ENCODE data around the gene CXCL3. TPM values are rescaled to one million over a fixed set of nuclear protein-coding genes. Genes with fewer than 3 reads are reported as not detected.

Gene CXCL3
- total and polyA plus RNA-seq, 4 donors = 0.07 to 0.96 (median 0.63) TPM

- TF ChIP-seq HNF4A (conservative IDR thresholded peaks at IDR 0.05) (no peak), TAF1 (conservative IDR thresholded peaks at IDR 0.05) (no peak), JUND (IDR thresholded peaks at IDR 0.05) (no peak), RAD21 (IDR thresholded peaks at IDR 0.05) (no peak), FOXA1 (IDR thresholded peaks at IDR 0.05) (no peak), GABPA (IDR thresholded peaks at IDR 0.05 in 1 of 2, conservative IDR thresholded peaks at IDR 0.05 in 1 of 2) (no peak), SP1 (IDR thresholded peaks at IDR 0.05) (no peak), FOXA2 (IDR thresholded peaks at IDR 0.05) (no peak)
Observed at GRCh38 chr4:74004668-74005067, 33.8 kb downstream of the CXCL3 start (continued).

- H3K27ac ChIP-seq (ENCODE audit: low read depth in 1 of 2, low read length in 2 of 2) = no peak overlapping the region
- no peak for DNase-seq (ENCODE audit: low spot score)
- H3K4me3 ChIP-seq (ENCODE audit: low read depth in 1 of 3, low read length in 3 of 3) = no peak overlapping the region
- WGBS = 74% methylated on average over 6 of the region's 6 CpGs
- no peaks in the 10 kb centered on the region for H3K36me3 ChIP-seq (ENCODE audit: control insufficient read depth in 4 of 4, insufficient read depth in 3 of 4, low read depth in 1 of 4, low read length in 3 of 4)
- peaks cover 0 to 3% (median 3%) of the 10 kb centered on the region in 4 donors for H3K27me3 ChIP-seq (ENCODE audit: control insufficient read depth in 4 of 4, insufficient read depth in 4 of 4, low read length in 3 of 4)
- peaks cover 0 to 8% (median 5%) of the 10 kb centered on the region in 4 donors for H3K4me1 ChIP-seq (ENCODE audit: control insufficient read depth in 4 of 4, insufficient read depth in 4 of 4, low read length in 3 of 4)
- no peak for TF ChIP-seq ATF3 (IDR thresholded peaks at IDR 0.05)
- no peak for TF ChIP-seq EGR1 (IDR thresholded peaks at IDR 0.05; ENCODE audit: low read depth in 2 of 2)
- no peak for TF ChIP-seq HNF4A (conservative IDR thresholded peaks at IDR 0.05)
- TF ChIP-seq SP1 (IDR thresholded peaks at IDR 0.05) = no peak
- no peak for TF ChIP-seq GABPA (IDR thresholded peaks at IDR 0.05 in 1 of 2, conservative IDR thresholded peaks at IDR 0.05 in 1 of 2)
- no peak for TF ChIP-seq ZBTB33 (IDR thresholded peaks at IDR 0.05)
- no peak for TF ChIP-seq RXRA (IDR thresholded peaks at IDR 0.05)
- TF ChIP-seq RAD21 (IDR thresholded peaks at IDR 0.05) = no peak
- no peak for TF ChIP-seq JUND (IDR thresholded peaks at IDR 0.05)
- TF ChIP-seq HNF4G (IDR thresholded peaks at IDR 0.05) = no peak
- H3K9ac ChIP-seq (ENCODE audit: low read depth in 1 of 2, low read length in 2 of 2) = no peak overlapping the region
- H3K9me3 ChIP-seq (ENCODE audit: control insufficient read depth in 4 of 4, low read length in 3 of 4) = no peaks in the 10 kb centered on the region
Observed at GRCh38 chr4:74000301-74000700, 38.2 kb downstream of the CXCL3 start.

- 15% methylated on average over 46 of the region's 46 CpGs for WGBS
- no peak within 1 kb of the TSS for H3K9ac ChIP-seq (ENCODE audit: low read depth in 1 of 2, low read length in 2 of 2)
Observed at GRCh38 chr4:73998040-73999011, 40.2 kb downstream of the CXCL3 start, which contains the start of gene CXCL5. CXCL5 (minus strand) TSS chr4:73998677; CDS start chr4:73998581, 96 bp downstream.

More at GRCh38 chr4:73998040-73999011, 40.2 kb downstream of the CXCL3 start, which contains the start of gene CXCL5:
- Histone ChIP-seq H3K27me3 (ENCODE audit: control insufficient read depth in 4 of 4, insufficient read depth in 4 of 4, low read length in 3 of 4) (peaks cover 0 to 5% (median 3%) of the 10 kb centered on the region in 4 donors), H3K4me1 (ENCODE audit: control insufficient read depth in 4 of 4, insufficient read depth in 4 of 4, low read length in 3 of 4) (peaks cover 0 to 8% (median 5%) of the 10 kb centered on the region in 4 donors), H3K27ac (ENCODE audit: low read depth in 1 of 2, low read length in 2 of 2) (no peak within 1 kb of the TSS), H3K4me3 (ENCODE audit: low read depth in 1 of 3, low read length in 3 of 3) (peak within 1 kb of the TSS in 2 of 3 donors; percentile 23 to 31), H3K36me3 (ENCODE audit: control insufficient read depth in 4 of 4, insufficient read depth in 3 of 4, low read depth in 1 of 4, low read length in 3 of 4) (no peaks in the 10 kb centered on the region), H3K9me3 (ENCODE audit: control insufficient read depth in 4 of 4, low read length in 3 of 4) (no peaks in the 10 kb centered on the region)
- TF ChIP-seq RAD21 (IDR thresholded peaks at IDR 0.05) (peak; percentile 24 to 32), REST (IDR thresholded peaks at IDR 0.05) (no peak)
- DNase-seq (ENCODE audit: low spot score) = no peak

Measured in liver (tissue), 9 donors.